Stimulated activated CD4-positive, alpha-beta T cell treated with anti-CD3 and anti-CD28 coated beads, Interleukin-4, amount 100 ng/mL, for 4 hours (primary cell): ENCODE results near the gene APPBP2.
"Not testable (repeated sequence)": the region's sequence is repeated elsewhere in the genome, so short reads cannot be mapped to it uniquely, and the experiment has no call there.

Experiments
- DNase-seq, 2 experiments: peaks; one replicate each; pipeline ENCODE4 v3.0.0-alpha.2; 2020

The APPBP2 gene

GRCh38 chr17:60525685-60526514, at the start of gene APPBP2:
Gene APPBP2 (minus strand): TSS chr17:60526242. CDS start chr17:60525931, 311 bp downstream.
- DNase-seq, result peak; percentile 62 to 68

GRCh38 chr17:60573236-60574051, 47.4 kb upstream of the APPBP2 start:
- DNase-seq, result no peak

- DNase-seq, result no peak
Measured at GRCh38 chr17:60565233-60565632, 39.2 kb upstream of the APPBP2 start.

- no peak for DNase-seq
Measured at GRCh38 chr17:60563743-60564142, 37.7 kb upstream of the APPBP2 start.

- DNase-seq, result no peak
Measured at GRCh38 chr17:60562421-60562820, 36.4 kb upstream of the APPBP2 start.

GRCh38 chr17:60560860-60561257, 34.8 kb upstream of the APPBP2 start:
- no peak for DNase-seq

- no peak for DNase-seq
Measured at GRCh38 chr17:60559995-60560859, 34.2 kb upstream of the APPBP2 start.

GRCh38 chr17:60559659-60559994, 33.6 kb upstream of the APPBP2 start:
- DNase-seq, result no peak

GRCh38 chr17:60557805-60558204, 31.8 kb upstream of the APPBP2 start:
- no peak for DNase-seq

- no peak for DNase-seq
Measured at GRCh38 chr17:60555786-60556185, 29.7 kb upstream of the APPBP2 start.

- no peak for DNase-seq
Measured at GRCh38 chr17:60554377-60554788, 28.3 kb upstream of the APPBP2 start.

- not testable (repeated sequence) for DNase-seq
Measured at GRCh38 chr17:60552255-60552654, 26.2 kb upstream of the APPBP2 start.

GRCh38 chr17:60548990-60549389, 22.9 kb upstream of the APPBP2 start:
- DNase-seq, result no peak

GRCh38 chr17:60545465-60546191, 19.6 kb upstream of the APPBP2 start:
- DNase-seq, result no peak

- no peak for DNase-seq
Measured at GRCh38 chr17:60542071-60542470, 16.0 kb upstream of the APPBP2 start.

- no peak for DNase-seq
Measured at GRCh38 chr17:60540460-60540859, 14.4 kb upstream of the APPBP2 start.

- no peak for DNase-seq
Measured at GRCh38 chr17:60539807-60540206, 13.8 kb upstream of the APPBP2 start.

GRCh38 chr17:60538726-60539125, 12.7 kb upstream of the APPBP2 start:
- DNase-seq, result no peak

- no peak for DNase-seq
Measured at GRCh38 chr17:60535382-60536279, 9.6 kb upstream of the APPBP2 start.

- no peak for DNase-seq
Measured at GRCh38 chr17:60534613-60535157, 8.6 kb upstream of the APPBP2 start.

- DNase-seq, result no peak
Measured at GRCh38 chr17:60534010-60534555, 8.0 kb upstream of the APPBP2 start.
